Activated CD8-positive, alpha-beta memory T cell treated with anti-CD3 and anti-CD28 coated beads for 4 hours (primary cell): ENCODE data around the gene ZNF140.

Experiments
- DNase-seq, 2 donors: peaks; one replicate each; pipeline ENCODE4 v3.0.0-alpha.2; 2020; ENCODE audit warnings: low read depth in 2 of 2

ZNF140 gene

GRCh38 chr12:133130038-133130807 lies 49.5 kb downstream of the ZNF140 start, which contains the start of the genes ZNF10 and ZNF891:
Gene ZNF10, plus strand, starts transcription at chr12:133130627. Its CDS starts 13,866 bp downstream, at chr12:133144493.
Gene ZNF891, minus strand, starts transcription at chr12:133130274. Its CDS starts 8,356 bp downstream, at chr12:133121918.
- peak; percentile 92 to 94 for DNase-seq

- DNase-seq, result peak in 1 of 2 donors; percentile 9
Observed at GRCh38 chr12:133130808-133131128, 50.0 kb downstream of the ZNF140 start.

GRCh38 chr12:133135747-133136146 lies 55.0 kb downstream of the ZNF140 start:
- no peak for DNase-seq

GRCh38 chr12:133145981-133146380 lies 65.3 kb downstream of the ZNF140 start:
- no peak for DNase-seq

GRCh38 chr12:133156125-133156690 lies 75.5 kb downstream of the ZNF140 start:
- no peak for DNase-seq
